Stomach (tissue), 9 donors: ENCODE data around the gene AMPD1. TPM values are rescaled to one million over a fixed set of nuclear protein-coding genes. Genes with fewer than 3 reads are reported as not detected.

Source experiments
- DNase-seq, 2 donors: peaks; one replicate each; pipeline versions ENCODE4 v3.0.0 to v3.0.0-alpha.2; 2013 to 2019
- H3K27ac ChIP-seq, 5 donors: fragments of 200-600 bp in 4 of 5; sonication (generic) in 4 of 5; one replicate each; pipeline ENCODE4 v1.5.1; 2013 to 2019; ENCODE audit warnings: mild to moderate bottlenecking in 1 of 5, moderate library complexity in 1 of 5
- H3K27me3 ChIP-seq, 3 donors: fragments of 200-600 bp; sonication (generic); one replicate each; pipeline ENCODE4 v1.5.1; 2017 to 2019; ENCODE audit warnings: mixed run types in 1 of 3
- H3K36me3 ChIP-seq, 4 donors: fragments of 200-600 bp; sonication (generic); 1 replicate in 3 of 4; 2 replicates in 1 of 4; pipeline ENCODE4 v1.5.1; 2016 to 2019
- H3K4me1 ChIP-seq, 4 donors: fragments of 200-600 bp; sonication (generic); one replicate each; pipeline ENCODE4 v1.5.1; 2016 to 2019
- H3K4me3 ChIP-seq, 4 donors: fragments of 200-600 bp; sonication (generic) in 3 of 4; one replicate each; pipeline ENCODE4 v1.5.1; 2016 to 2019; ENCODE audit warnings: mild to moderate bottlenecking in 1 of 4
- H3K9me3 ChIP-seq, 4 donors: fragments of 200-600 bp; sonication (generic); one replicate each; pipeline ENCODE4 v1.5.1; 2016 to 2019
- CTCF ChIP-seq, 7 experiments: fragments of 450-650 bp in 4 of 7; fragments of 200-600 bp in 3 of 7; sonication (generic) in 3 of 7; IDR thresholded peaks; one replicate each; pipeline ENCODE4 v1.5.1; 2016 to 2019; ENCODE audit warnings: antibody characterized with exemption in 7 of 7, control low read depth in 2 of 7, mild to moderate bottlenecking in 1 of 7
- EP300 ChIP-seq: sonication (generic); formaldehyde crosslinking; IDR thresholded peaks from one replicate; pipeline ENCODE4 v1.6.1; 2017; ENCODE audit warnings: antibody characterized with exemption
- POLR2A ChIP-seq, 4 donors: fragments of 450-650 bp; IDR thresholded peaks; one replicate each; pipeline ENCODE4 v1.6.1; 2016; ENCODE audit warnings: antibody characterized with exemption in 4 of 4, control low read depth in 2 of 4, mild to moderate bottlenecking in 1 of 4, moderate library complexity in 1 of 4
- POLR2AphosphoS5 ChIP-seq, 3 donors: sonication (generic); formaldehyde crosslinking; IDR thresholded peaks; one replicate each; pipeline ENCODE4 v1.6.1; 2016; ENCODE audit warnings: antibody characterized with exemption in 3 of 3
- WGBS, 5 donors: extraction: QIAGEN DNeasy Blood & Tissue Kit in 3 of 5; methylation state at CpG; one replicate each; pipeline versions ENCODE4 v1.1.5 to v1.1.7; 2013 to 2018; 5-methylcytosine and 5-hydroxymethylcytosine counted together
- intact Hi-C: fragments of 100-400 bp; cut with DNase I; formaldehyde crosslinking; loops from one replicate; pipeline ENCODE4 v1.15.1; 2023; ENCODE audit warnings: low total_unique reads
- polyA plus RNA-seq, 3 donors: library from polyadenylated mRNA; stranded (reverse); fragments of 200-250 nt; gene quantifications; one replicate each; pipeline ENCODE4 v1.2.3, GENCODE V29; 2013
- total RNA-seq, 5 donors: library from RNA; depleted of rRNA; stranded (reverse); fragments of >200 nt; gene quantifications; one replicate each; pipeline versions ENCODE4 v1.1.0 to v1.2.3, GENCODE V29; 2014 to 2016
- donor health status: healthy with polysubstance abuse.
- donor health status: Bipolar disorder and iron deficiency.
- donor health status: healthy.

AMPD1 gene
- total and polyA plus RNA-seq, 8 donors: 0.62 TPM; not detected in 7

GRCh38 chr1:114677691-114678090, 17.7 kb downstream of the AMPD1 start:
- TF ChIP-seq POLR2A (IDR thresholded peaks at IDR 0.05): no peak
- TF ChIP-seq EP300: no peak
- no peak for TF ChIP-seq POLR2AphosphoS5 (IDR thresholded peaks at IDR 0.05)
- no peak for TF ChIP-seq CTCF (IDR thresholded peaks at IDR 0.05)
- no peaks in the 10 kb centered on the region for H3K9me3 ChIP-seq
- intact Hi-C loops: no loop called here
- no peaks in the 10 kb centered on the region for H3K36me3 ChIP-seq
- H3K4me3 ChIP-seq: no peak overlapping the region
- WGBS, 5 donors: 73 to 86% (median 76%) methylated on average over 5 of the region's 5 CpGs
- peaks cover 0 to 10% (median 8%) of the 10 kb centered on the region in 3 donors for H3K27me3 ChIP-seq
- no peak overlapping the region for H3K27ac ChIP-seq
- no peaks in the 10 kb centered on the region for H3K4me1 ChIP-seq
- DNase-seq: no peak

- H3K36me3 ChIP-seq: no peaks in the 10 kb centered on the region
- H3K4me3 ChIP-seq: no peak overlapping the region
- peaks cover 0 to 3% (median 1%) of the 10 kb centered on the region in 4 donors for H3K4me1 ChIP-seq
- no peak for TF ChIP-seq CTCF (IDR thresholded peaks at IDR 0.05)
- no peak for TF ChIP-seq POLR2A (IDR thresholded peaks at IDR 0.05)
- no peak for TF ChIP-seq EP300
- TF ChIP-seq POLR2AphosphoS5 (IDR thresholded peaks at IDR 0.05): no peak
- DNase-seq: no peak
- H3K27me3 ChIP-seq: peaks cover 0 to 10% (median 7%) of the 10 kb centered on the region in 3 donors
- intact Hi-C loops: no loop called here
- H3K27ac ChIP-seq: no peak overlapping the region
- no peaks in the 10 kb centered on the region for H3K9me3 ChIP-seq
- WGBS, 5 donors: 85 to 91% (median 88%) methylated on average over 1 of the region's 1 CpG
Observed at GRCh38 chr1:114676115-114676514, 19.2 kb downstream of the AMPD1 start.

- peak in 1 of 2 donors; percentile 7 for DNase-seq
- Histone ChIP-seq H3K36me3 (no peaks in the 10 kb centered on the region), H3K4me1 (peaks cover 6 to 23% (median 13%) of the 10 kb centered on the region in 4 donors), H3K4me3 (no peak overlapping the region), H3K27me3 (peaks cover 0 to 3% (median 0%) of the 10 kb centered on the region in 3 donors), H3K27ac (no peak overlapping the region), H3K9me3 (no peaks in the 10 kb centered on the region)
- WGBS, 5 donors: 58 to 83% (median 77%) methylated on average over 7 of the region's 7 CpGs
- TF ChIP-seq POLR2A (IDR thresholded peaks at IDR 0.05): no peak
- intact Hi-C loops: no loop called here
Observed at GRCh38 chr1:114671939-114672275, 23.4 kb downstream of the AMPD1 start.

- TF ChIP-seq POLR2A (IDR thresholded peaks at IDR 0.05): no peak
- peak in 3 of 7 experiments; percentile 21 to 23 (median 22) for TF ChIP-seq CTCF (IDR thresholded peaks at IDR 0.05)
- TF ChIP-seq POLR2AphosphoS5 (IDR thresholded peaks at IDR 0.05): no peak
- no peak for TF ChIP-seq EP300
- H3K36me3 ChIP-seq: no peaks in the 10 kb centered on the region
- peaks cover 6 to 23% (median 13%) of the 10 kb centered on the region in 4 donors for H3K4me1 ChIP-seq
- H3K9me3 ChIP-seq: no peaks in the 10 kb centered on the region
- 58 to 66% (median 63%) methylated on average over 9 of the region's 9 CpGs for WGBS, 5 donors
- H3K27me3 ChIP-seq: peaks cover 0 to 3% (median 0%) of the 10 kb centered on the region in 3 donors
- DNase-seq: peak in 1 of 2 donors; percentile 20
- intact Hi-C loops: no loop called here
- H3K27ac ChIP-seq: peak overlapping the region in 4 of 5 donors; percentile 78 to 89 (median 83)
- H3K4me3 ChIP-seq: no peak overlapping the region
Observed at GRCh38 chr1:114671011-114671938, 24.1 kb downstream of the AMPD1 start.
